Skin of body (tissue), 2 donors: ENCODE data around the gene ABCA1. TPM values are rescaled to one million over a fixed set of nuclear protein-coding genes. Genes with fewer than 3 reads are reported as not detected.
"Not testable (repeated sequence)": the region's sequence is repeated elsewhere in the genome, so short reads cannot be mapped to it uniquely, and the experiment has no call there.

Experiments used
- DNase-seq: peaks from one replicate; lab custom pipeline; 2025; lab: John Stamatoyannopoulos, UW
- total RNA-seq: library from RNA; depleted of rRNA; stranded (reverse); fragments of >200 nt; gene quantifications from one replicate; pipeline ENCODE4 v1.2.3, GENCODE V29; 2014

Gene ABCA1
- total RNA-seq, 1 donor from 2014 or later = 61.2 TPM

DNA sequence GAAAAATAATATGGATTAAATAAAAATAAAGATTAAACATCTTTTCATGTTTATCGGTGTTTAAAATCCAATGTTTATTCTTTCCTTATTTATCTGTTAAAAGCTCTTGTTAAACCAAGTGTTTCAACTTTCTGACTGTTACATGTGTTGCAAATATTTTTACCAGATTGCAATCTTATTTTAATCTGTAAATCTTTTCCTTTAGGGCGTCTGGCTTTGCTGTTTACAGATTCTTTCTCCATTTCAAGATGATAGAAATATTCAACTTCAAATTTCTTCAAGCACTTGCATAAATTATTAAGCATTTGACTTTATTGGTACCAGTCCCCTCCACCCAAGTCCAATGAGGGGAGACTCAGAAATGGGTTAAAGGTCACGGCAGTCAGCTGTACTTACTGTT is 16.9 kb upstream of the ABCA1 start:
- no peak for DNase-seq

GRCh38 chr9:104944356-104944755 is 16.4 kb upstream of the ABCA1 start:
- DNase-seq = peak; percentile 75

DNA sequence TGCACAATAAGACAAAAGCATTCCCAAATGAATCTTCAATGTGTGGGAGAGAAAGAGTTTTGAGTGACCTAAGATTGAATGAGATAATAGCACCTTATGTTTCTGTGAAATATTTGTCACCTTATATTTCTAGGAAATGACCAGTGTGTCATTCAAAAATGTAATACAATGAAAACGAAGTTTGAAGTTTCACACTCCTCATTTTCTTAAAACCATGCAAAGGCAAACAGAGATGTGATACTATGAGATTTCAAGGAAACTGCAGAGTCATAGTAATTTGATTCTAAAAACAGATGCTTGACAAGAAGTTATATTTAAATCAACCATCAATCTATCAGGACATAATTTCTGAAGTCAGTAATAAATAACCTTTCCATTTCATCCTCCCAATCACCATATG is 13.6 kb upstream of the ABCA1 start:
- DNase-seq = no peak

DNA sequence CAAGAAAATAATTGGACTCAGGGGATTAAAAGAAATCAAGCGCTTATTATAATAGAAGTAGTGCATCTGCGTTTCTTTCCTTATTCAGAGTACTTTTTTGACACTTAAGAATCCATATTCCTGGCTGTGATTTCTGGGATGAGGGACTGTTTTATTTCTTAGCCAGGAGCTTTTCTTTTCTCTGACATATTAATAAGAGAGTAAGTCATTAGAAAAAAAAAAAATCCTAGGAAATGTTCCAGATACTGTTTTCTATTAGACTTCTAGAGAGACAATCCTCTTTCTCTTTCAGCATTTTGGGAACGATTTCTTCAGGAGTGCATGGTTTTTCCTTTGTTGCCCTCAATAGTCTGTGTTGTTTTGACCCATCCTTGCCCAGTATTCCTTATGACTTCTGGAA is 8.3 kb upstream of the ABCA1 start:
- no peak for DNase-seq

- not testable (repeated sequence) for DNase-seq
These were observed 7.5 kb upstream of the ABCA1 start for GRCh38 chr9:104935501-104935810.

DNA sequence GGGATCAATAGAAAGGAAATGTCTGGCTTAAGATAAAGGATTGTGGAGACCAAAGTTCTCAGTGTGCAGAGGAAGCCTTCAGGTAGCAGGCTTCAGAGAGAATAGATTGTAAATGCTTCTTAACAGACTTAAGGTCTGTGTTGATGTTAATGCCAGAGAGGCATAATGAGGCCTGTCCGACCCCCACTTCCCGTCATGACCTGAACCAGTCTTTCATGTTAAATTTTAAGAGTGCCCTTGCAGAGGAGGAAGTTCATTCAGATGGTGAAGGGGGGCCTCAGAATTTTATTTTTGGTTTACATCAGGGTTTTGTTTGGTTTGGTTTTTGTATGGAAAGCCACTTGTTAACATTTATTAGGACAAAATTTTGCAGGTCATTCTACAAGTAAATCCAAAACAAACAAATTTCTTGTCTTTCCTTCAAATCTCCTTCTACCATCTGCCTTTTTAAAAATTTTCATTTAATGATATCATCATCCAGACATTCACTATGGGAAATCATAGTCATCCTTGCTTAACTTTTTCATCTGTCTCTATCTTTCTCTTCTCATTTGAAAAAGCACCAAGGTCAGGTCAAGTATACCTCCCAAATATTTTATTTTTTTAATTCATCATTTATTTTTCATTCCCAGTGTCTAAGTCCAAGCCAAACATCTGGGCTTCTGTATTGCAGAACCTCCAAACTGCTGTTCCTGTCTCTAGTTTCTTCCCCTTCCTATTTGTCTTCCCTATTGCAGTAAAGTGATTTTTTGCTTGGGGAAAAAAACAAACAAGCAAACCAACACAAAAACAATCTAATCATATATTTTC is 6.9 kb upstream of the ABCA1 start:
- DNase-seq = no peak

GRCh38 chr9:104933091-104933490 is 5.1 kb upstream of the ABCA1 start:
- DNase-seq = not testable (repeated sequence)

DNA sequence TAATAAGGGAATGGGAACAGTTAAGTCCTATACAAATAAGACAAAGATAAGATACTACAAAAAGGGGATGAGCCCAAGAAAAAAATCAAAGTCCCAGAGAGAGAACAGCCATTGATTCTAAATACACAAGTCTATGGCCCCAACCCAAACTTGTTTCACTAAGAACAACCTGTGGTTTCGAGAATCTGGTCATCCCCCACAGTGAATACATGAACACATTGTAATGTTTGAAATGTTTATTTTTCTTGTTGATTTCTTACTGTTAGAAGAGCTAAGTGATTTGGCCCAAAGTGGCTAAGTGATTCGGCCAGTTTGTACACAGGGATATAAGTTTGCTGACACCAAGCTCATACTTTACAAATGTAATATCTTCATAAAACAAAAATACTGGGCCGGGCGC is 3.3 kb upstream of the ABCA1 start:
- DNase-seq = no peak

GRCh38 chr9:104927216-104927911 is 591 bp downstream of the ABCA1 start:
- DNase-seq = peak; percentile 19

DNA sequence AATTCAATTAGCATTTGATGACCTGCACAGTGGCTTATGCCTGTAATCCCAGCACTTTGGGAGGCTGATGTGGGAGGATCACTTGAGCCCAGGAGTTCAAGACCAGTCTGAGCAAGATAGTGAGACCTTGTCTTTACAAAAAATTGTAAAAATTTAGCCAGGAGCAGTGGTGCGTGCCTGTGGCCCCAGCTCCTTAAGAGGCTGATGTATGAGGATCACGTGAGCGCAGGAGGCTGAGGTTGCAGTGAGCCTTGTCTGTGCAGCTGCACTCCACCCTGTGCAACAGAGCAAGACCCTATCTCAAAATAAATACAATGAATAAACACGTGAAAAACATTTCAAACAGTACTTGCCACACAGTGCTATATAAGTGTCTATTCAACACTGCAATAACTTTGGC is 4.2 kb downstream of the ABCA1 start:
- no peak for DNase-seq

DNA sequence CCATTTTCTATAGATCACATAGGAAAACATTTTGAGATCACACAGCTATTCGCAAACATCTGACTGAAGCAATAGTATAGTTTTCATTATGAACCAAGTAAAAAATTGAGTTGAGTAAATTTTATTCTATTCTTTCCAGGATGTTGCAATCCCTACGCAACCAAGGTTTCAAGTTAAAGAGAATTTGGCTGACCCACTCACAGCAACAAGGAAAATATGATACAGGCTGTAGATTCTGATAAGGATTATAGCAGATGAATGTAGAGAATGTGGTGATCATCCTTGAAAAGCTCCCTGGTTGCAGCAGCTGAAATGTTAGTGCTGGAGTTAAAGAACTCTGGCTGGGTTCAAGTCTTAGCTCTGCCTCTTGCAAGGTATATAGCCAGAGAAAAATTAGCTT is 4.7 kb downstream of the ABCA1 start:
- peak; percentile 78 for DNase-seq

- not testable (repeated sequence) for DNase-seq
These were observed 5.2 kb downstream of the ABCA1 start for GRCh38 chr9:104922748-104923147.

DNA sequence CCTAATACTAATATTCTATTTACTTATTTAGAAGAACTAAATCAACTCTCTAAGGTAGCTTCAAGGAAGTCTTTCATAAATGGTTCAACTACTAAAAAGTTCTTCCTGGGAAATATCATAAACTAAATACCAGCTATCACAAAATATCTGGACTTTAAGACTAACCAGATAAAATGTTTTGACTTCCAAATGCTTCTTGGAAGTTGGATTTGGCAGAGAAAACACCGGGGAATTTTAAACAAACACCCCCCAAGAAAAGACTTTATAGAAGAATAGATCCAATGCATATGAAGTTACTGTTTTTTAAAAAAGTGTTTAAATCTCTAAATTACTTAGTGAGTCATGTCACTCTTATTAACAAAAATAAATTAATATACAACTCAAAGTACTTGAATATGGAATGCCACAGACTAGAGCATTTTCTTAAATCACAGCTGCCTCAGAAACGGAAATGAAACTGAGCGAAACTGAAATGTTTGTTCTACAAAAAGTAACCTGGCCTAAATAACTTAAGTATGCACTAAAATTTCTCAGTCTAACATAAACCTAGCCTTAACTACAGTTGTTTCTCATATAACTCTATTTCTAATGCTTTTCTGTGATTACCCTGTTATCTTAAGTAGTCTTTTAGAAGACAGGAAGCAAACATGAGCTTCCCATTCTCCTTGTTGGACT is 6.8 kb downstream of the ABCA1 start:
- no peak for DNase-seq

GRCh38 chr9:104915753-104916152 is 12.2 kb downstream of the ABCA1 start:
- DNase-seq = no peak

DNA sequence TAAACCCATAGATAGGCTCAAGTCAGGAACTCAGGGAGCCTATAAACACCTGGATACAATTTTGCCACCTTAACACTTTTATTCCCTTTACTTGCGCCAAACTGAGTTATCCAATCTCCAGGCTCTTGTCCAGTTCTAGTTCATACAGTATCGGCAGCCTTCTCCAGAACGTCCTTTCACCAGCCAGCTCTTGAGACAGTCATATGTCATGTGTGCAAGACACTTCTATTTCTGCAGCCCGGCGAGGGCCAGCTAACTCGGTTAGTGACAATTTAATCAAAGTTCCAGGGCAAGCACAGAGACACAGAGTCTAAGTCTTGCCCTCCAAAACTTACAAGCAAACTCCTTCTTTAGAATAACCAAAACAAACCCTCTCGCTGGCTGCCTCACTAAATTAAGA is 12.9 kb downstream of the ABCA1 start:
- no peak for DNase-seq

GRCh38 chr9:104914466-104914865 is 13.5 kb downstream of the ABCA1 start:
- DNase-seq = no peak

- DNase-seq = no peak
These were observed 15.3 kb downstream of the ABCA1 start for GRCh38 chr9:104912606-104913005.

GRCh38 chr9:104911032-104911607 is 16.8 kb downstream of the ABCA1 start:
- DNase-seq = no peak

DNA sequence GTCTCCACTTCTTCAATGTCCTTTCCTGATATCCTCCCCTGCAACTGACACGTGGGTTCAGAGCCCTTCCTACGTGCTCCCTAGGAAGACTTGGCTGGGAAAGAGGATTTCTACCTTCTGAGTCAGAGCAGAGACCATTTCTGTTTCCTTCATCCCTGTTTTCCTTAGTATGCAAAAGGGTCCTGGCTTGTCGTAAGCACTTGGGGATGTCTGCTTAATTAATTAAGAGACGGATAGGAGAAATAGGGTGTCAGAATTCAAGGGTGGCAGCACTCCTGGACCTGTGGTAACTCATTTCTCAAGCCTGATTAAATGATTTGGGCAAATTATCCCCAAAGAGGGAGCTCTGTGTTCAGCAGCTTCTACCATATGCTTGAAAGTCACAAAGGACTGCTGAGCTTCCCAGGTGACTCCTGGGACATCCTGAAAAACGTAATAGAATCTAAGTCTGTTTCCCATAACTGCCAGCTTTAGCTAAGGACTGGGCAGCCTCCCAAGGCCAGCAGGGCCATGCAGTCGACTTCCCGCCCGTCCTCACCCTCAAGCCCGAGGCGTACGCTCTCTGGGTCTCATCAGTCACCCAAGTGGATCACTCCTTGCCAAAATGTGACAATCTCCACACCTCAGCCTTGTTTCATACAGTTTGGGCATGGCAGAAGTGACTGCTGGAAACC is 20.5 kb downstream of the ABCA1 start:
- DNase-seq = no peak

GRCh38 chr9:104906441-104907277 is 21.3 kb downstream of the ABCA1 start:
- DNase-seq = no peak

DNA sequence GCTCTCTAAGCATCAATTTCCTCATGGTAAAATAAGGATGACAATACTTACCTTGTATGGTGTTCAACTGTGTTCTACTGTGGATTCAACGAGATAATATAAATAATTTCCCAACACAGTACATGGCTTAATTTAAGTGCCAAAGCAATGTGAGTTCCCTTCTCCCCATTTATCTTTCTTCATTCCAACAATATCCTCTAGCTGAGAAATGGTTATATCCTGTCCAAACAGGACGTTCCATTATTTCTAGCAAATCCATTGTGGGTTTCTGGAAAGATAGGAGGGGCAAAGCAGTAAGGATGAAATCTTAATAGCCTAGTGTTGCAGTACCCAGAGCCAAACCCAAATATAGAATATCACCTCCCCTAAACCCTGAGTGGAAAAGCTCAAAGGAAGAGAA is 22.0 kb downstream of the ABCA1 start:
- no peak for DNase-seq
